ENCODE data around the gene TMEM82.

TMEM82 gene

GRCh38 chr1:15734901-15735300, 7.4 kb upstream of the TMEM82 start:
- Histone ChIP-seq H3K9ac (ENCODE audit: low read depth in 1 of 2, low read length in 2 of 2) (peak overlapping the region; percentile 49 to 76), H3K27ac (ENCODE audit: low read depth, low read length) (peak overlapping the region; percentile 85), H3K4me3 (ENCODE audit: low read depth in 1 of 2, low read length in 2 of 2) (peak overlapping the region in 1 of 2 donors; percentile 8), H3K27me3 (ENCODE audit: control insufficient read depth in 1 of 2, insufficient read depth in 2 of 2, low read length in 2 of 2) (no peaks in the 10 kb centered on the region), H3K9me3 (ENCODE audit: control insufficient read depth in 1 of 2, low read length in 2 of 2) (no peaks in the 10 kb centered on the region), H3K36me3 (ENCODE audit: control insufficient read depth in 1 of 2, insufficient read depth in 2 of 2, low read length in 2 of 2) (peaks cover 21 to 50% of the 10 kb centered on the region in 2 donors), H3K4me1 (ENCODE audit: control insufficient read depth in 1 of 2, insufficient read depth in 2 of 2, low read length in 2 of 2) (peaks cover 23 to 46% of the 10 kb centered on the region in 2 donors)

- peak overlapping the region; percentile 49 to 76 for H3K9ac ChIP-seq (ENCODE audit: low read depth in 1 of 2, low read length in 2 of 2)
- peak overlapping the region in 1 of 2 donors; percentile 8 for H3K4me3 ChIP-seq (ENCODE audit: low read depth in 1 of 2, low read length in 2 of 2)
- H3K27ac ChIP-seq (ENCODE audit: low read depth, low read length), result peak overlapping the region; percentile 85
- no peaks in the 10 kb centered on the region for H3K27me3 ChIP-seq (ENCODE audit: control insufficient read depth in 1 of 2, insufficient read depth in 2 of 2, low read length in 2 of 2)
- H3K36me3 ChIP-seq (ENCODE audit: control insufficient read depth in 1 of 2, insufficient read depth in 2 of 2, low read length in 2 of 2), result peaks cover 21 to 48% of the 10 kb centered on the region in 2 donors
- peaks cover 23 to 48% of the 10 kb centered on the region in 2 donors for H3K4me1 ChIP-seq (ENCODE audit: control insufficient read depth in 1 of 2, insufficient read depth in 2 of 2, low read length in 2 of 2)
- H3K9me3 ChIP-seq (ENCODE audit: control insufficient read depth in 1 of 2, low read length in 2 of 2), result no peaks in the 10 kb centered on the region
Observed at GRCh38 chr1:15735304-15736037, 6.8 kb upstream of the TMEM82 start.

- H3K9me3 ChIP-seq (ENCODE audit: control insufficient read depth in 1 of 2, low read length in 2 of 2), result no peaks in the 10 kb centered on the region
- H3K9ac ChIP-seq (ENCODE audit: low read depth in 1 of 2, low read length in 2 of 2), result peak within 1 kb of the TSS; percentile 76 to 79
- no peaks in the 10 kb centered on the region for H3K27me3 ChIP-seq (ENCODE audit: control insufficient read depth in 1 of 2, insufficient read depth in 2 of 2, low read length in 2 of 2)
- peaks cover 15 to 40% of the 10 kb centered on the region in 2 donors for H3K36me3 ChIP-seq (ENCODE audit: control insufficient read depth in 1 of 2, insufficient read depth in 2 of 2, low read length in 2 of 2)
- H3K27ac ChIP-seq (ENCODE audit: low read depth, low read length), result peak within 1 kb of the TSS; percentile 88
- peaks cover 28 to 48% of the 10 kb centered on the region in 2 donors for H3K4me1 ChIP-seq (ENCODE audit: control insufficient read depth in 1 of 2, insufficient read depth in 2 of 2, low read length in 2 of 2)
- H3K4me3 ChIP-seq (ENCODE audit: low read depth in 1 of 2, low read length in 2 of 2), result peak within 1 kb of the TSS; percentile 55 to 70
Observed at GRCh38 chr1:15736038-15736891, 6.0 kb upstream of the TMEM82 start, which contains the start of gene SLC25A34. SLC25A34 (plus strand) TSS chr1:15736258; CDS start chr1:15736486, 228 bp downstream.

GRCh38 chr1:15736892-15737261, 5.4 kb upstream of the TMEM82 start:
- Histone ChIP-seq H3K4me3 (ENCODE audit: low read depth in 1 of 2, low read length in 2 of 2) (peak overlapping the region; percentile 55 to 70), H3K27ac (ENCODE audit: low read depth, low read length) (peak overlapping the region; percentile 88), H3K27me3 (ENCODE audit: control insufficient read depth in 1 of 2, insufficient read depth in 2 of 2, low read length in 2 of 2) (no peaks in the 10 kb centered on the region), H3K4me1 (ENCODE audit: control insufficient read depth in 1 of 2, insufficient read depth in 2 of 2, low read length in 2 of 2) (peaks cover 31 to 51% of the 10 kb centered on the region in 2 donors), H3K36me3 (ENCODE audit: control insufficient read depth in 1 of 2, insufficient read depth in 2 of 2, low read length in 2 of 2) (peaks cover 9 to 34% of the 10 kb centered on the region in 2 donors), H3K9me3 (ENCODE audit: control insufficient read depth in 1 of 2, low read length in 2 of 2) (no peaks in the 10 kb centered on the region), H3K9ac (ENCODE audit: low read depth in 1 of 2, low read length in 2 of 2) (peak overlapping the region; percentile 48 to 79)

- Histone ChIP-seq H3K9ac (ENCODE audit: low read depth in 1 of 2, low read length in 2 of 2) (peak overlapping the region; percentile 48 to 79), H3K27me3 (ENCODE audit: control insufficient read depth in 1 of 2, insufficient read depth in 2 of 2, low read length in 2 of 2) (no peaks in the 10 kb centered on the region), H3K4me3 (ENCODE audit: low read depth in 1 of 2, low read length in 2 of 2) (peak overlapping the region; percentile 55 to 70), H3K36me3 (ENCODE audit: control insufficient read depth in 1 of 2, insufficient read depth in 2 of 2, low read length in 2 of 2) (peaks cover 6 to 26% of the 10 kb centered on the region in 2 donors), H3K9me3 (ENCODE audit: control insufficient read depth in 1 of 2, low read length in 2 of 2) (no peaks in the 10 kb centered on the region), H3K27ac (ENCODE audit: low read depth, low read length) (no peak overlapping the region), H3K4me1 (ENCODE audit: control insufficient read depth in 1 of 2, insufficient read depth in 2 of 2, low read length in 2 of 2) (peaks cover 31 to 51% of the 10 kb centered on the region in 2 donors)
Observed at GRCh38 chr1:15737324-15738319, 4.7 kb upstream of the TMEM82 start.

- Histone ChIP-seq H3K4me3 (ENCODE audit: low read depth in 1 of 2, low read length in 2 of 2) (no peak overlapping the region), H3K27me3 (ENCODE audit: control insufficient read depth in 1 of 2, insufficient read depth in 2 of 2, low read length in 2 of 2) (no peaks in the 10 kb centered on the region), H3K4me1 (ENCODE audit: control insufficient read depth in 1 of 2, insufficient read depth in 2 of 2, low read length in 2 of 2) (peaks cover 31 to 56% of the 10 kb centered on the region in 2 donors), H3K9me3 (ENCODE audit: control insufficient read depth in 1 of 2, low read length in 2 of 2) (no peaks in the 10 kb centered on the region), H3K36me3 (ENCODE audit: control insufficient read depth in 1 of 2, insufficient read depth in 2 of 2, low read length in 2 of 2) (peaks cover 4 to 18% of the 10 kb centered on the region in 2 donors), H3K27ac (ENCODE audit: low read depth, low read length) (no peak overlapping the region), H3K9ac (ENCODE audit: low read depth in 1 of 2, low read length in 2 of 2) (peak overlapping the region in 1 of 2 donors; percentile 79)
Observed at GRCh38 chr1:15738416-15739113, 3.7 kb upstream of the TMEM82 start.

GRCh38 chr1:15739259-15739658, 3.0 kb upstream of the TMEM82 start:
- Histone ChIP-seq H3K4me1 (ENCODE audit: control insufficient read depth in 1 of 2, insufficient read depth in 2 of 2, low read length in 2 of 2) (peaks cover 31 to 56% of the 10 kb centered on the region in 2 donors), H3K36me3 (ENCODE audit: control insufficient read depth in 1 of 2, insufficient read depth in 2 of 2, low read length in 2 of 2) (peaks cover 0 to 11% of the 10 kb centered on the region in 2 donors), H3K9me3 (ENCODE audit: control insufficient read depth in 1 of 2, low read length in 2 of 2) (no peaks in the 10 kb centered on the region), H3K27me3 (ENCODE audit: control insufficient read depth in 1 of 2, insufficient read depth in 2 of 2, low read length in 2 of 2) (no peaks in the 10 kb centered on the region), H3K27ac (ENCODE audit: low read depth, low read length) (peak overlapping the region; percentile 1), H3K9ac (ENCODE audit: low read depth in 1 of 2, low read length in 2 of 2) (no peak overlapping the region), H3K4me3 (ENCODE audit: low read depth in 1 of 2, low read length in 2 of 2) (no peak overlapping the region)

- Histone ChIP-seq H3K27ac (ENCODE audit: low read depth, low read length) (peak overlapping the region; percentile 1), H3K4me3 (ENCODE audit: low read depth in 1 of 2, low read length in 2 of 2) (no peak overlapping the region), H3K4me1 (ENCODE audit: control insufficient read depth in 1 of 2, insufficient read depth in 2 of 2, low read length in 2 of 2) (peaks cover 29 to 52% of the 10 kb centered on the region in 2 donors), H3K27me3 (ENCODE audit: control insufficient read depth in 1 of 2, insufficient read depth in 2 of 2, low read length in 2 of 2) (no peaks in the 10 kb centered on the region), H3K36me3 (ENCODE audit: control insufficient read depth in 1 of 2, insufficient read depth in 2 of 2, low read length in 2 of 2) (peaks cover 0 to 6% of the 10 kb centered on the region in 2 donors), H3K9me3 (ENCODE audit: control insufficient read depth in 1 of 2, low read length in 2 of 2) (no peaks in the 10 kb centered on the region), H3K9ac (ENCODE audit: low read depth in 1 of 2, low read length in 2 of 2) (no peak overlapping the region)
Observed at GRCh38 chr1:15739745-15740144, 2.6 kb upstream of the TMEM82 start.
